Measurements from ENCODE around the gene AOPEP.
"Not testable (repeated sequence)": the region's sequence is repeated elsewhere in the genome, so short reads cannot be mapped to it uniquely, and the experiment has no call there.

DNA sequence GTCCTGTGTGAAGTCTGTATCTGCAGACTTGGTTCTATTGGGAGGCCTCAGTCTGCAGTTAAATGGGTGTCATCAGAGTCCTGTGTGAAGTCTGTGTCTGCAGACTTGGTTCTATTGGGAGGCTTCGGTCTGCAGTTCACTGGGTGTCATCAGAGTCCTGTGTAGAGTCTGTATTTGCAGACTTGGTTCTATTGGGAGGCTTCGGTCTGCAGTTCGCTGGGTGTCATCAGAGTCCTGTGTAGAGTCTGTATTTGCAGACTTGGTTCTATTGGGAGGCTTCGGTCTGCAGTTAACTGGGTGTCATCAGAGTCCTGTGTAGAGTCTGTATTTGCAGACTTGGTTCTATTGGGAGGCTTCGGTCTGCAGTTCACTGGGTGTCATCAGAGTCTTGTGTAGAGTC, 239.1 kb downstream of the AOPEP start:
- not testable (repeated sequence) for TF ChIP-seq POLR2A, EP300 (IDR thresholded peaks at IDR 0.05)
- TF ChIP-seq, protein P1, sequence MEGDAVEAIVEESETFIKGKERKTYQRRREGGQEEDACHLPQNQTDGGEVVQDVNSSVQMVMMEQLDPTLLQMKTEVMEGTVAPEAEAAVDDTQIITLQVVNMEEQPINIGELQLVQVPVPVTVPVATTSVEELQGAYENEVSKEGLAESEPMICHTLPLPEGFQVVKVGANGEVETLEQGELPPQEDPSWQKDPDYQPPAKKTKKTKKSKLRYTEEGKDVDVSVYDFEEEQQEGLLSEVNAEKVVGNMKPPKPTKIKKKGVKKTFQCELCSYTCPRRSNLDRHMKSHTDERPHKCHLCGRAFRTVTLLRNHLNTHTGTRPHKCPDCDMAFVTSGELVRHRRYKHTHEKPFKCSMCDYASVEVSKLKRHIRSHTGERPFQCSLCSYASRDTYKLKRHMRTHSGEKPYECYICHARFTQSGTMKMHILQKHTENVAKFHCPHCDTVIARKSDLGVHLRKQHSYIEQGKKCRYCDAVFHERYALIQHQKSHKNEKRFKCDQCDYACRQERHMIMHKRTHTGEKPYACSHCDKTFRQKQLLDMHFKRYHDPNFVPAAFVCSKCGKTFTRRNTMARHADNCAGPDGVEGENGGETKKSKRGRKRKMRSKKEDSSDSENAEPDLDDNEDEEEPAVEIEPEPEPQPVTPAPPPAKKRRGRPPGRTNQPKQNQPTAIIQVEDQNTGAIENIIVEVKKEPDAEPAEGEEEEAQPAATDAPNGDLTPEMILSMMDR (IDR thresholded peaks at IDR 0.05), result not testable (repeated sequence)
